PFSK-1 (cell line): ENCODE results near the gene SSH3.

Experiments
- FOXP2 ChIP-seq: optimal IDR thresholded peaks from 2 replicates; pipeline ENCODE3; 2011; ENCODE audit warnings: borderline replicate concordance, control low read depth, inconsistent platforms; ENCODE audit not compliant: insufficient read depth; ENCODE audit errors: extremely low read length, extremely low read depth
- POLR2AphosphoS5 ChIP-seq: IDR thresholded peaks from 2 replicates; pipeline ENCODE4 v1.6.1; 2012; ENCODE audit warnings: low read depth, mild to moderate bottlenecking, control low read depth, low read length, moderate library complexity
- SIN3A ChIP-seq: IDR thresholded peaks from 2 replicates; pipeline ENCODE4 v1.6.1; 2012; ENCODE audit warnings: mild to moderate bottlenecking, low read length, moderate library complexity, borderline replicate concordance; ENCODE audit not compliant: insufficient read depth
- TAF1 ChIP-seq: IDR thresholded peaks from 2 replicates; pipeline ENCODE4 v1.6.1; 2012; ENCODE audit warnings: low read length, control low read depth, borderline replicate concordance; ENCODE audit not compliant: insufficient read depth
- TF ChIP-seq, protein P1 (sequence below), 2 experiments: IDR thresholded peaks; 2 replicates each; pipeline versions ENCODE4 v1.6.1 to v1.8.0; 2011 to 2012; ENCODE audit warnings: low read depth in 2 of 2, low read length in 2 of 2, control low read depth in 1 of 2, inconsistent platforms in 1 of 2, mild to moderate bottlenecking in 1 of 2, moderate library complexity in 1 of 2; ENCODE audit not compliant: insufficient read depth in 1 of 2

The SSH3 gene

GRCh38 chr11:67288452-67289225 is 14.7 kb upstream of the SSH3 start:
- TF ChIP-seq POLR2AphosphoS5 (peak; percentile 70), SIN3A (0 out of 2 replicates have a peak, but pooled peaks have one; percentile 50), FOXP2 (no peak)
- TF ChIP-seq, protein P1, sequence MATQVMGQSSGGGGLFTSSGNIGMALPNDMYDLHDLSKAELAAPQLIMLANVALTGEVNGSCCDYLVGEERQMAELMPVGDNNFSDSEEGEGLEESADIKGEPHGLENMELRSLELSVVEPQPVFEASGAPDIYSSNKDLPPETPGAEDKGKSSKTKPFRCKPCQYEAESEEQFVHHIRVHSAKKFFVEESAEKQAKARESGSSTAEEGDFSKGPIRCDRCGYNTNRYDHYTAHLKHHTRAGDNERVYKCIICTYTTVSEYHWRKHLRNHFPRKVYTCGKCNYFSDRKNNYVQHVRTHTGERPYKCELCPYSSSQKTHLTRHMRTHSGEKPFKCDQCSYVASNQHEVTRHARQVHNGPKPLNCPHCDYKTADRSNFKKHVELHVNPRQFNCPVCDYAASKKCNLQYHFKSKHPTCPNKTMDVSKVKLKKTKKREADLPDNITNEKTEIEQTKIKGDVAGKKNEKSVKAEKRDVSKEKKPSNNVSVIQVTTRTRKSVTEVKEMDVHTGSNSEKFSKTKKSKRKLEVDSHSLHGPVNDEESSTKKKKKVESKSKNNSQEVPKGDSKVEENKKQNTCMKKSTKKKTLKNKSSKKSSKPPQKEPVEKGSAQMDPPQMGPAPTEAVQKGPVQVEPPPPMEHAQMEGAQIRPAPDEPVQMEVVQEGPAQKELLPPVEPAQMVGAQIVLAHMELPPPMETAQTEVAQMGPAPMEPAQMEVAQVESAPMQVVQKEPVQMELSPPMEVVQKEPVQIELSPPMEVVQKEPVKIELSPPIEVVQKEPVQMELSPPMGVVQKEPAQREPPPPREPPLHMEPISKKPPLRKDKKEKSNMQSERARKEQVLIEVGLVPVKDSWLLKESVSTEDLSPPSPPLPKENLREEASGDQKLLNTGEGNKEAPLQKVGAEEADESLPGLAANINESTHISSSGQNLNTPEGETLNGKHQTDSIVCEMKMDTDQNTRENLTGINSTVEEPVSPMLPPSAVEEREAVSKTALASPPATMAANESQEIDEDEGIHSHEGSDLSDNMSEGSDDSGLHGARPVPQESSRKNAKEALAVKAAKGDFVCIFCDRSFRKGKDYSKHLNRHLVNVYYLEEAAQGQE (IDR thresholded peaks at IDR 0.05; ENCODE audit: insufficient read depth in 1 of 2, low read depth in 2 of 2, low read length in 2 of 2): 0 out of 4 replicates have a peak, but pooled peaks of 1 of the 2 experiments have one; percentile 21

GRCh38 chr11:67289226-67289650 is 14.1 kb upstream of the SSH3 start, which contains the start of gene ANKRD13D:
TSS of gene ANKRD13D (plus strand) at chr11:67289303. CDS start at chr11:67289461, 158 bp downstream.
- TF ChIP-seq, protein P1 (IDR thresholded peaks at IDR 0.05; ENCODE audit: insufficient read depth in 1 of 2, low read depth in 2 of 2, low read length in 2 of 2): no peak
- TF ChIP-seq SIN3A: no peak
- no peak for TF ChIP-seq FOXP2
- TF ChIP-seq POLR2AphosphoS5: no peak; the same call in 1 of the 2 replicates
- no peak for TF ChIP-seq TAF1

DNA sequence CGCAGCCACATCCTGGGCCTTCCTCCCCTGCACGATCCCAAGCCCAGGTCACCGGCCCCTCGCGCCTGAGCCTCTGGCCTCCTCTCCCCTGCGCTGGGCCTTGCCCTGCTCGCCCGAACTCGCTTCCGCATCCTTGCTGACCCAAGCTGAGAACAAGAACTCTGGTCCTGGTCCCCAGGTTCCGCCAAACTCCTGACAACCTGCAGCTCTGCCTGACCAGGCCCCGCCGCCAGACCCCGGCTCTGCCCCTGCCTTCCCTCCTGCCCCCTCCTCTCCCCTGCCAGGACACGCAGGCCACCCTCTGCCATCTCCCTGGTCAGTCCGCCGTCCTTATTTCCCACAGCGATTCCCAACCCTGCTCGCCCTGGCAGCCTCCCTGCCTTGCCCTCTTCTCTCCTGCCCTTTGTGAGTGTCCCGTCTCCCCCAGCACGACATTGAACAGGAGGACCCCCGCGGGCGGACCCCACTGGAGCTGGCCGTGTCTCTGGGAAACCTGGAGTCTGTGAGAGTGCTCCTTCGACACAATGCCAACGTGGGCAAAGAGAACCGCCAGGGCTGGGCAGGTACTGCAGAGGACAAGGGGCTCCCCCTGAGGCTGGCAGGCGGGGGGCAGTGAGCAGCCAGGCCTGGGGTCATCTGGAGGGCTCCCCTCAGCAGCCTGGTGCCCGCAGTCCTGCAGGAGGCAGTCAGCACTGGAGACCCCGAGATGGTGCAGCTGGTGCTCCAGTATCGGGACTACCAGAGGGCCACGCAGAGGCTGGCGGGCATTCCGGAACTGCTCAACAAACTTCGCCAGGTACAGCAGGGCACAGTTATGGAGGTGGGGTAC is 13.5 kb upstream of the SSH3 start:
- TF ChIP-seq FOXP2 (no peak), POLR2AphosphoS5 (no peak), TAF1 (no peak)
- TF ChIP-seq, protein P1 (IDR thresholded peaks at IDR 0.05; ENCODE audit: insufficient read depth in 1 of 2, low read depth in 2 of 2, low read length in 2 of 2): no peak

DNA sequence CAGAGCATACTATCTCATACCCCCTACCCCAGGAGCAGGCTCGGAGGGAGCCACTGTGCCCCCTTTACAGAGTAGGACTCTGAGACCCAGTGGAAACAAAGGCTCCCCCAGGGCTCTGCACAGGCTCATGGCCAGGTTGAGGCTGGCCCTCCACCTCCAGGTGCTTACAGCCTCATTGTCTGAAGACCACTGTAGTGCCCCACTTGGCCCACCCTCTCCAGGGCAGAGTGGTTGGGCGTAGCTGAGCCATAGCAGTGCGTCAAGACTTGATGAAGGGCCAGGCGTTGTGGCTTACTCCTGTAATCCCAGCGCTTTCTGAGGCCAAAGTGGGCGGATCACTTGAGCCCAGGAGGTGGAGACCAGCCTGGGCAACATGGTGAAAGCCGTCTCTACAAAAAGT is 12.5 kb upstream of the SSH3 start:
- no peak for TF ChIP-seq POLR2AphosphoS5
- TF ChIP-seq, protein P1 (IDR thresholded peaks at IDR 0.05; ENCODE audit: insufficient read depth in 1 of 2, low read depth in 2 of 2, low read length in 2 of 2): no peak
- no peak for TF ChIP-seq SIN3A
- no peak for TF ChIP-seq TAF1
- no peak for TF ChIP-seq FOXP2
